ENCODE results near the gene FAR2.
"Not testable (repeated sequence)": the region's sequence is repeated elsewhere in the genome, so short reads cannot be mapped to it uniquely, and the experiment has no call there.

Gene FAR2

GRCh38 chr12:29234552-29234951, 85.5 kb downstream of the FAR2 start:
- DNase-seq (ENCODE audit: low spot score): no peak

DNA sequence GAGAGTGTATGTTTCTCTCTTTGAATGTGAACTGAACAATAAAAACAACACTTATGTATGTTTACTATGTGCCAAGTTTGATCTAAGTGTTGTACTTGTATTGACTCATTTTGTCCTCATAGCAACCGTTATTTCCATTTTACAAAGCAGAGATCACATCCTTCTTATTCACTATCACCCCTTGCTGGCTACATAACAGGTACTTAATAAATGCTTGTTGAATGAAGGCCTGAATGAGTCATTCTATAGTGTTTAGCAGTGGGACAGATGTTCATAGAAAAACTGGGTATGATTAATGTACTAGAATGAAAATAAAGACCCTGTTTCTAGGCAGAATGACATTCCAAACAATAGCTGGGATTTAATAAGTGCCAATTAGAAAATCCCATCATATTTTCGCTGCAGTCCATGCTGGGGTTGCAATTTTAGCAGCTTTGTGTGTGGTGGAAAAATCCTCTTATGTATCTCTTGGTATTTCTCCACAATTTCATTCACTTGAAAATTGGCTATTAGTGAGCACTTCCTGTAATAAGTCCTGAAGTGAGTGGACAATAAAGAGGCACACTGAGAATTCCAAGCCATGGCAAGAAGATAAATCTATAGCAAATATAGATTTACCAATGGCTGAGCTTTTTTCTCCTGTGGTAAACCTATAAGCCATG, 86.0 kb downstream of the FAR2 start:
- no peak for DNase-seq (ENCODE audit: low spot score)

GRCh38 chr12:29238822-29239291, 89.8 kb downstream of the FAR2 start:
- peak; percentile 85 for DNase-seq (ENCODE audit: low spot score)

DNA sequence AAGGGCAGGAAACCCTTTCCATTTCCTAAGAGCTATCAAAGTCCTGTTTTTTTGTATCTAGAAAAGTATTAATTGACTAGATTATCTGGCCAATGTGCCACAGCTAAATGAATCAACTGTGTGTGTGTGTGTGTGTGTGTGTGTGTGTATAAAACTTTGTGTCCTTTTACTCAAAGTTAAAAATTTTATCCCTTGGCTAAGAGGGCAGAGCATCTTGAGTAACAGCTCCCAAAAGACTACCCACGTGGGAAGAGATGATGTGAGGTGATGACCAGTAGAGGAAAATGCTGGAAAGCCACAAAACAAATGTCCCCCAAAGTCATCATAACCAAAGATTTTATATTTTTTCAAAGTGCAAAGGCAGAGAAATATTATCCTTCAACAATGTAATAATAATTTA, 90.3 kb downstream of the FAR2 start:
- DNase-seq (ENCODE audit: low spot score): no peak

GRCh38 chr12:29240441-29240840, 91.4 kb downstream of the FAR2 start:
- no peak for DNase-seq (ENCODE audit: low spot score)

DNA sequence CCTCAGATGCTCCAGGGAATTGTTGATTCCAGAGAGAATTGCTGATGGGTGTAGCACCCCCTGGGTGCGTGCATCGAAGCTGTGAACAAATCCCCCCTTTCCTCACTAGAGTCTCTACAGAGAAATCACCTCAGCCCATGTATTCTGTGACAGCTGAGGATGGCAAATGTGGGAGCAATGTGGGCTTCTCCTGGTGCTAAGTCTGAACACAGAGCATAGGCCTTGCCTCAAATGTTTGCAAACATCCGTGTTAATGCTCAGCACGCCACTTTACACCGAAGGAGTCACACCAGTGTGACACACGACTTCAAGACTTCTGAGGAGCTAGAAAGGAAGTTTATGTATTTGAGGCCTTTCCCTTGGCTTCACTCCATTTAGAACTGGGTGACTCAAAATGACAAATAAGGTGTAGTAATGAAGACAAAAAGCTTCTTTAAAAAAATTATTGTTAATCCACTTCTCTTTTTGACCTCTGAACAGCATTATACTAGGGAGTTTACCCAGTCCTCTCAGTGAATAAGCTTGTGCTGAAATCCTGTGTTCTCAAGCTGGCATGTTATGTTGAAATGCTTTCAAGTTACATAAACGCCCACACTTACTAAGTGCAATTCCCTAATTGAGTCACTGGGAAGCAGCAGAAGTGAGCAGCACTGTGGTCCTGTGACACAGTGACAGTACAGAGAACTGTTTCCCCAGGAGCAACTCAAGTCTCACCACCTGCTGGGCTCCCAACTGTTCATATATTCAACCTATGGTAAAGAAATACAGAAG, 92.9 kb downstream of the FAR2 start:
- peak; percentile 55 for DNase-seq (ENCODE audit: low spot score)

DNA sequence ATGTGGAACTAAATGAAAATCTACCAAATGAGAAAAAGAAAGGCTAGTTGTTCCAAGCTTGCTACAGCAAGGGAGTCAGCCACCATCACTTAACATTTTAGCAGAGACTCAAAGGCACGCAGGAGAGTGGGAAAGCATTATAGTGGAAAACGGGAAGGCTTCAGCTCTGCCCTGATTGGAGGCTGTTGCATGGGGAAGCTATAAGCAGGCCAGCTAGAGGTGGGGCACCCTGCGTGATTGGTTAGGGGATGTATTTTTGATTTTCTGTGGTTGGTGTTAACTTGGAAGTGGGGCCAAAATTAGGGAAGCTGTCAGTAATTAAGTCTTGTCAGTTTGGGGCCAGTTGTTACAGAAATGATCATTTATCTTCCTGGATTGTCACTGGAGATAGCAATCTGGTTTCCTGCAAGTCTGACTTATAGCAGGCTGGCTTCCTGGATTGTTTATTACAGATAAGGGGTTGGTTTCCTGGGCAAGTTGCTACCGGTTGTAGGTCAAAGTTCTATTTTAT, 93.9 kb downstream of the FAR2 start:
- DNase-seq (ENCODE audit: low spot score): peak; percentile 44

GRCh38 chr12:29244159-29244765, 95.2 kb downstream of the FAR2 start:
- no peak for DNase-seq (ENCODE audit: low spot score)

GRCh38 chr12:29245246-29245645, 96.2 kb downstream of the FAR2 start:
- DNase-seq (ENCODE audit: low spot score): no peak

DNA sequence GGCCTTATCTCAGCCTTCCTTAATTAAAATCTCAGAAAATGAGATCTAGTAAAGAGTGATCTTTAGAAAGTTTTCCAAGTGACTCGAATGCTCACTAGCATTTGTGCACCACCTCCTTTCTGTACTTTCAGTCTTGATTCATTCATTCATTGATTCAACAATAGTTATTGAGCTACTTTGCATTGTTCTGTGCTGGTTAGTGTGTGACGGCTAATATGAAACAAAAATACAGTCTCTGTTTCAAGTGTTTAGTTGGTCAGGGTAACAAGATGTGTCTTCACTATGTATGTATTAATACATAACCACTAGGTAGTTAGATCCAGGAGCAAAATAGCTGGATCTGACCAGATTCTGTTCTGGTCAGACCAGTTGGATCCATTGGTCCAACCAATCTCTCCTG, 100.9 kb downstream of the FAR2 start:
- no peak for DNase-seq (ENCODE audit: low spot score)

DNA sequence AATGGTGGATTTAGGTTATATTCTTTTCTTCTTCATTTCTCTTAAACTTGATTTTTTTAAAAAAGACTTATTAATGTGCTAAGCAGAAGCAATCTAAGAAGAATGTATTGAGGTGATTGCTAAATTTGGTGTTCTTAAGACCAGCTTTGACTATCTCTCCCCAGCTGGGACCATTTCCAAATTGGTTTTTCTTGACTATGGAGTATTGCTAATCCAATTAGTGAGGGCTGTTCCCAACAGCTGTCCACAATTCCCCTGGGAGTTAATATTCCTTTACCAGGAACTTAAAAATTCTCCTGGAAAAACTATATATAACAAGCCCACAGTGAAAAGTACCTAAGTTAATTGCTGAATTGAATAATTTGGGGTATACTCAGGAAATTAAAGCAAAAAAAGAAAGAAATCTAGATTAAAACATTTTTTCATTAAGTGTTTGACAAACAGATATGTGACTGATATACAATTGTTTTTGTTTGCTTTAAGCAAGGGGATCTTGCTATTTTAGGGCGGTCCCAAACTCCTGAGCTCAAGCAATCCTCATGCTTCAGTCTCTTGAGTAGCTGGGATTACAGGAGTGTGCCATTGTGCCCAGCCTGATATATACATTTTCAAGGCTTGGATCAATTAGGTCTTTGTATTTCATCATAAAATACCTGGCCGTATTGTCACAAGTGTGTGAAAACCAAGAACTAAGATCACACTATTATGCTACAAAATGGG, 105.0 kb downstream of the FAR2 start:
- DNase-seq (ENCODE audit: low spot score): peak; percentile 60

DNA sequence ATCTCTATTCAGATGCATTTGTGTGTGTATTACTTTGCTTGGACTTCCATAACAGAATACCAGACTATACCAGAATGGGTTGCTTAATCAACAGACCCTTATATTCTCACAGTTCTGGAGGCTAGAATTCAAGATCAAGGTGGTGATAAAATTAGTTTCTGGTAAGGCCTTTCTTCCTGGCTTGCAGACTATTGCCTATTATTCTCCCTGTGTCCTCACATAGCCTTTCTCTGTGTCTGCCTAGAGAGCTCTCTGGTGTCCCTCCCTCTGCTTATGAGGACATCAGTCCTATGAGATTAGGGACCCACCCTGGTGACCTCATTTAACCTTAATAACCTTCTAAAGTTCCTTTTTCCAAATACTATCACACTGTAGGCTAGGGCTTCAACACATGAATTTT, 106.0 kb downstream of the FAR2 start:
- peak; percentile 41 for DNase-seq (ENCODE audit: low spot score)

- no peak for DNase-seq (ENCODE audit: low spot score)
Observed at GRCh38 chr12:29256598-29256997, 107.5 kb downstream of the FAR2 start.

DNA sequence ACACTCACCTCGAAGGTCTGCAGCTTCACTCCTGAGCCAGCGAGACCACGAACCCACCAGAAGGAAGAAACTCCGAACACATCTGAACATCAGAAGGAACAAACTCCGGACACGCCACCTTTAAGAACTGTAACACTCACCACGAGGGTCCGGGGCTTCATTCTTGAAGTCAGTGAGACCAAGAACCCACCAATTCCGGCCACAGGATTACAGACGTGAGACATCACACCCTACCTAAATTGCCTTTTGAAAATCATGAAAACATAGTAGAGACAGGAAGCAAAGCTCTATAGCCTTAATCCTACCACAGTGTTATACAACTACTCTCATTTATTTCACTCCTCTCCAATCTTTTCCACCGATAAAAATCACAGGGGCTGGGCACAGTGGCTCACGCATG, 108.6 kb downstream of the FAR2 start:
- not testable (repeated sequence) for DNase-seq (ENCODE audit: low spot score)

DNA sequence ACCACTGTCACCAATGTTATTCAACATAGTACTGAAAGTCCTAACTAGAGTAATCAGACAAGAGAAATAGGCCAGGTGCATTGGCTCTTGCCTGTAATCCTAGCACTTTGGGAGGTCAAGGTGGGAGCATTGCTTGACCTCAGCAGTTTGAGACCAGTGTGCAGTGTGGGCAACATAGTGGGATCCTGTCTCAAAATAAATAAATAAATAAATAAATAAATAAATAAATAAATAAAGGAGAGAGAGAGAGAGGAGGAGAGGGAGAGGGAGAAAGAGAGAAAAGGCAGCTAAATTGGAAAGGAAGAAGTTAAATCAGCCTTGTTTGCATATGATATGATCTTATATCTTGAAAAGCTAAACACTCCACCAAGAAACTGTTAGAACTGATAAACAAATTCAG, 115.3 kb downstream of the FAR2 start:
- DNase-seq (ENCODE audit: low spot score): no peak

GRCh38 chr12:29269706-29270408, 120.8 kb downstream of the FAR2 start:
- DNase-seq (ENCODE audit: low spot score): no peak

GRCh38 chr12:29270446-29270845, 121.4 kb downstream of the FAR2 start:
- no peak for DNase-seq (ENCODE audit: low spot score)

- no peak for DNase-seq (ENCODE audit: low spot score)
Observed at GRCh38 chr12:29273178-29273843, 124.2 kb downstream of the FAR2 start.

GRCh38 chr12:29275834-29276233, 126.8 kb downstream of the FAR2 start:
- DNase-seq (ENCODE audit: low spot score): no peak

DNA sequence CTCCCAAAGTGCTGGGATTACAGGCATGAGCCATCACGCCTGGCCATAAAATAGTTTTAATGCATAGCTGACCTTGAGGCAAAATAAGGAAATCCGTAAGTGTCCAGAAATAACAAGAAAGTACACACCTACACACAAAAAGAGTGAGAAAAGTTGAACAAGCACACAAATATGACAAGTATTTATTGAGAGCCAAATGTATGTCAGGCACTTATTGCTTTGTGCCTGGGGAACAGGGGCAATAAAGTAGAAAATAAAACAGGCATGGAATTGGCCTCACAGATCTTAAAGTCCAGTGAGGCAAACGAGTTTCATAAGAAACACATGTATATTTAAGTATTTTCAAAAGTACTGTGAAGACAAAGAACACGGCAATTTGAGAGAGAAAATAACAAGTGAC, 128.2 kb downstream of the FAR2 start:
- DNase-seq (ENCODE audit: low spot score): no peak
